Mammary epithelial cell (primary cell): ENCODE measurements around the gene MLLT10.

Source experiments
- CTCF ChIP-seq, 2 donors: IDR thresholded peaks in 1 of 2; conservative IDR thresholded peaks in 1 of 2; 2 replicates each; pipeline ENCODE4 v1.5.1; 2011 to 2012; ENCODE audit warnings: inconsistent platforms in 2 of 2, low read length in 2 of 2, mild to moderate bottlenecking in 2 of 2, control low read depth in 1 of 2, low read depth in 1 of 2; ENCODE audit not compliant: insufficient read depth in 1 of 2; ENCODE audit errors: extremely low read depth in 1 of 2
- EZH2 ChIP-seq: IDR thresholded peaks from 2 replicates; pipeline ENCODE4 v1.6.1; 2012; ENCODE audit warnings: low read length, inconsistent platforms, borderline replicate concordance

DNA sequence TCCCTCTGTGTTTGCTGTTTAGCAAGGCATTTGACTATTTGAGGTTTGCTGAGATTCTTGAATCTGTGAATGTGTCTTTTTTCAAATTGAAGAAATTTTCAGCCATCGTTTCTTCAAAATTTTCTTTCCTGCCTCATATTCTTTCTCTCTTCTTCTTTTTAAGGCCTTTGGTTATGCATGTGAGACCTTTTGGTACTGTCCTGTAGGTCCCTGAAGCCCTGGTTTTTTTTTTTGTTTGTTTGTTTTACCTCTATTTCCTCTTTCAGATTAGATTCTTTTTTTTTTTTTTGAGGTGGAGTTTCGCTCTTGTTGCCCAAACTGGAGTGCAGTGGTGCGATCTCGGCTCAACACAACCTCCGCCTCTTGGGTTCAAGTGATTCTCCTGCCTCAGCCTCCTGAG, 45.3 kb downstream of the MLLT10 start:
- TF ChIP-seq CTCF (conservative IDR thresholded peaks at IDR 0.05 in 1 of 2, IDR thresholded peaks at IDR 0.05 in 1 of 2; ENCODE audit: extremely low read depth in 1 of 2, insufficient read depth in 1 of 2, low read depth in 1 of 2, low read length in 2 of 2), result no peak
- no peak for TF ChIP-seq EZH2
